Natural killer cell (primary cell): ENCODE measurements around the gene SLC35G1. TPM values are rescaled to one million over a fixed set of nuclear protein-coding genes. Genes with fewer than 3 reads are reported as not detected.

Experiments
- ATAC-seq, 3 donors: fragments of 150-1000 bp in 2 of 3; fragments of 200-7000 bp in 1 of 3; cut with Tn5 transposase; 1 replicate in 1 of 3; 2 replicates in 2 of 3; pipeline ENCODE4 v1.10.0; 2021; ENCODE audit warnings: mild to moderate bottlenecking in 2 of 3, moderate library complexity in 2 of 3
- DNase-seq, 2 donors: peaks; one replicate each; pipeline versions ENCODE4 v3.0.0 to v3.0.0-alpha.2; 2013 to 2021; ENCODE audit warnings: mixed read lengths in 1 of 2
- H3K27ac ChIP-seq: one replicate; pipeline ENCODE4 v1.5.1; 2013; ENCODE audit warnings: mild to moderate bottlenecking, low read length
- H3K27me3 ChIP-seq: one replicate; pipeline ENCODE4 v1.6.1; 2013; ENCODE audit warnings: low read length; ENCODE audit not compliant: control insufficient read depth, insufficient read depth
- H3K36me3 ChIP-seq: one replicate; pipeline ENCODE4 v1.6.1; 2013; ENCODE audit warnings: low read length; ENCODE audit not compliant: control insufficient read depth, insufficient read depth
- H3K4me1 ChIP-seq: one replicate; pipeline ENCODE4 v1.6.1; 2013; ENCODE audit warnings: low read length; ENCODE audit not compliant: control insufficient read depth, insufficient read depth
- H3K4me3 ChIP-seq: one replicate; pipeline ENCODE4 v1.5.1; 2013; ENCODE audit warnings: low read length
- H3K9me3 ChIP-seq: one replicate; pipeline ENCODE4 v1.6.1; 2013; ENCODE audit warnings: low read length; ENCODE audit not compliant: control insufficient read depth, insufficient read depth
- H3K27ac Mint-ChIP-seq, 2 donors: one replicate each; pipeline ENCODE4 v1.8.0; 2022; ENCODE audit warnings: mild to moderate bottlenecking in 2 of 2, mixed read lengths in 2 of 2, moderate library complexity in 1 of 2
- H3K27me3 Mint-ChIP-seq, 2 donors: one replicate each; pipeline ENCODE4 v1.8.0; 2022; ENCODE audit warnings: low read depth in 2 of 2, mixed read lengths in 2 of 2
- H3K36me3 Mint-ChIP-seq: one replicate; pipeline ENCODE4 v1.8.0; 2022; ENCODE audit warnings: mixed read lengths
- H3K4me1 Mint-ChIP-seq, 2 donors: one replicate each; pipeline ENCODE4 v1.8.0; 2022; ENCODE audit warnings: mixed read lengths in 2 of 2
- H3K4me3 Mint-ChIP-seq: one replicate; pipeline ENCODE4 v1.8.0; 2022; ENCODE audit warnings: mild to moderate bottlenecking, moderate library complexity, mixed read lengths
- H3K9me3 Mint-ChIP-seq, 2 donors: one replicate each; pipeline ENCODE4 v1.8.0; 2022; ENCODE audit warnings: mixed read lengths in 2 of 2
- WGBS: methylation state at CpG from one replicate; pipeline ENCODE4 v1.1.7; 2013; ENCODE audit warnings: missing lambda C conversion rate; ENCODE audit not compliant: insufficient coverage; 5-methylcytosine and 5-hydroxymethylcytosine counted together
- intact Hi-C: fragments of 100-400 bp; cut with micrococcal nuclease; formaldehyde crosslinking; loops from one replicate; pipeline ENCODE4 v1.14.2; 2022
- total RNA-seq, 4 donors: library from RNA; stranded (reverse); fragments of 120-200 nt in 1 of 4; gene quantifications; one replicate each; pipeline versions ENCODE4 v1.2.3 to v1.2.4, GENCODE V29; 2013 to 2022
- TF ChIP-seq, protein P1 (sequence below): fragments of 200-600 bp; IDR thresholded peaks from one replicate; pipeline ENCODE4 v1.8.0; 2022; ENCODE audit warnings: antibody characterized with exemption

SLC35G1 gene
- total RNA-seq, 3 donors from 2014 or later (not counting 1 experiment from before 2014, with no cell fraction given): 0.99 to 1.3 (median 1.1) TPM

- no peaks in the 10 kb centered on the region for H3K4me1 Mint-ChIP-seq
- intact Hi-C loops: no loop called here
Observed at GRCh38 chr10:93861825-93862224, 32.0 kb upstream of the SLC35G1 start.

DNA sequence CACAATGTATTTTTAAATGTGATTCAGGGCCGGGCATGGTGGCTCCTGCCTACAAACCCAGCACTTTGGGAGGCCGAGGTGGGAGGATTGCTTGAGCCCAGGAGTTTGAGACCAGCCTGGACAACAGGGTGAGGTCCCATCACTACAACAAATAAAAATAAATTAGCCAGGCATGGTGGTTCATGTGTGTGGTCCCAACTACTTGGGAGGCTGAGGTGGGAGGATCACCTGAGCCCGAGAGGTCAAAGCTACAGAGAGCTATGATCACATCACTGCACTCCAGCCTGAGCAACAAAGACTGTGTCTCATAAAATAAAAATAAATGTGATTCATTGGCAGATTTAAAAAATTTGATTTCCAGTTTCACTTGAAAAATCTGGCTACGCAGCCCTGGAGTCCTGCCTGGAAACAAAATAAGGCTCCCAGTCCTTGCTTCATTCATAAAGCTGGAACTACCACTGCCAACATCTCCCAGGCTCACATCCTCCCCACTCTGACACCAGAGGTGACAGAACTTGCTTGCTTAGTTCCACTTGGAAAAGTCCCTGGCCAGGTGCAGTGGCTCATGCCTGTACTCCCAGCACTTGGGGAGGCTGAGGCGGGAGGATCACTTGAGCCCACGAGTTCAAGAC is 27.9 kb upstream of the SLC35G1 start:
- Mint-ChIP-seq H3K27ac (no peak overlapping the region), H3K9me3 (no peaks in the 10 kb centered on the region), H3K36me3 (no peaks in the 10 kb centered on the region), H3K4me1 (no peaks in the 10 kb centered on the region), H3K27me3 (peaks cover 5 to 21% of the 10 kb centered on the region in 2 donors), H3K4me3 (no peak overlapping the region)
- no peak overlapping the region for H3K4me3 ChIP-seq
- no peaks in the 10 kb centered on the region for H3K36me3 ChIP-seq
- 87% methylated on average over 5 of the region's 6 CpGs for WGBS
- no peak overlapping the region for H3K27ac ChIP-seq
- DNase-seq: no peak
- no peaks in the 10 kb centered on the region for H3K27me3 ChIP-seq
- ATAC-seq: no peak
- intact Hi-C loops: no loop called here
- no peaks in the 10 kb centered on the region for H3K9me3 ChIP-seq
- TF ChIP-seq, protein P1, sequence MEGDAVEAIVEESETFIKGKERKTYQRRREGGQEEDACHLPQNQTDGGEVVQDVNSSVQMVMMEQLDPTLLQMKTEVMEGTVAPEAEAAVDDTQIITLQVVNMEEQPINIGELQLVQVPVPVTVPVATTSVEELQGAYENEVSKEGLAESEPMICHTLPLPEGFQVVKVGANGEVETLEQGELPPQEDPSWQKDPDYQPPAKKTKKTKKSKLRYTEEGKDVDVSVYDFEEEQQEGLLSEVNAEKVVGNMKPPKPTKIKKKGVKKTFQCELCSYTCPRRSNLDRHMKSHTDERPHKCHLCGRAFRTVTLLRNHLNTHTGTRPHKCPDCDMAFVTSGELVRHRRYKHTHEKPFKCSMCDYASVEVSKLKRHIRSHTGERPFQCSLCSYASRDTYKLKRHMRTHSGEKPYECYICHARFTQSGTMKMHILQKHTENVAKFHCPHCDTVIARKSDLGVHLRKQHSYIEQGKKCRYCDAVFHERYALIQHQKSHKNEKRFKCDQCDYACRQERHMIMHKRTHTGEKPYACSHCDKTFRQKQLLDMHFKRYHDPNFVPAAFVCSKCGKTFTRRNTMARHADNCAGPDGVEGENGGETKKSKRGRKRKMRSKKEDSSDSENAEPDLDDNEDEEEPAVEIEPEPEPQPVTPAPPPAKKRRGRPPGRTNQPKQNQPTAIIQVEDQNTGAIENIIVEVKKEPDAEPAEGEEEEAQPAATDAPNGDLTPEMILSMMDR: no peak
- no peaks in the 10 kb centered on the region for H3K4me1 ChIP-seq

More at GRCh38 chr10:93861825-93862224, 32.0 kb upstream of the SLC35G1 start:
- Mint-ChIP-seq H3K27me3 (peaks cover 3 to 5% of the 10 kb centered on the region in 2 donors), H3K36me3 (no peaks in the 10 kb centered on the region), H3K27ac (no peak overlapping the region), H3K9me3 (no peaks in the 10 kb centered on the region), H3K4me3 (no peak overlapping the region)
- no peak for ATAC-seq
- H3K9me3 ChIP-seq: no peaks in the 10 kb centered on the region
- no peak overlapping the region for H3K4me3 ChIP-seq
- H3K36me3 ChIP-seq: no peaks in the 10 kb centered on the region
- H3K4me1 ChIP-seq: no peaks in the 10 kb centered on the region
- TF ChIP-seq, protein P1: no peak
- 83% methylated on average over 2 of the region's 2 CpGs for WGBS
- no peak for DNase-seq
- H3K27me3 ChIP-seq: no peaks in the 10 kb centered on the region
- H3K27ac ChIP-seq: no peak overlapping the region

DNA sequence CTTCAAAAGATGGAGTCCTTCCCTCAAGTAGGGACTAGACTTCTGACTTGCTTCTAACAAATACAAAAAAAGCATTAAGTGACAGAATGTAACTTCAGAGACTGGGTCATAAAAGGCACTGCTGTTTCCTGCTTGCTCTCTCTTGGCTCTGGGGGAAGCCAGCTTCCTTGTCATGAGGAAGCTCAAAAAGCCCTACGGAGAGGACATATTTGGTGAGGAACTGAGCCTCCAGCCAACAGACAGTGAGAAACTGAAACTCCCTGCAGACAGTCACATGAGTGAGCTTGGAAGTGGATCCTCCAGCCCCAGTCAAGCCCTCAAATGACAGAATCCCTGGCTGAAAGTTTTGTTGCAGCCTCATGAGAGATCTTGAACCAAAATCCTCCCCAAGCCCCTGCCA is 26.3 kb upstream of the SLC35G1 start:
- H3K36me3 Mint-ChIP-seq: no peaks in the 10 kb centered on the region
- no peaks in the 10 kb centered on the region for H3K9me3 ChIP-seq
- H3K4me3 Mint-ChIP-seq: no peak overlapping the region
- DNase-seq (no peak), ATAC-seq (no peak)
- no peaks in the 10 kb centered on the region for H3K36me3 ChIP-seq
- no peaks in the 10 kb centered on the region for H3K4me1 ChIP-seq
- H3K9me3 Mint-ChIP-seq: no peaks in the 10 kb centered on the region
- no peaks in the 10 kb centered on the region for H3K27me3 ChIP-seq
- no peak overlapping the region for H3K27ac ChIP-seq
- H3K4me3 ChIP-seq: no peak overlapping the region
- 80% methylated on average over 1 of the region's 1 CpG for WGBS
- peaks cover 7 to 25% of the 10 kb centered on the region in 2 donors for H3K27me3 Mint-ChIP-seq
- no peaks in the 10 kb centered on the region for H3K4me1 Mint-ChIP-seq
- intact Hi-C loops: no loop called here
- no peak overlapping the region for H3K27ac Mint-ChIP-seq
- TF ChIP-seq, protein P1: no peak

DNA sequence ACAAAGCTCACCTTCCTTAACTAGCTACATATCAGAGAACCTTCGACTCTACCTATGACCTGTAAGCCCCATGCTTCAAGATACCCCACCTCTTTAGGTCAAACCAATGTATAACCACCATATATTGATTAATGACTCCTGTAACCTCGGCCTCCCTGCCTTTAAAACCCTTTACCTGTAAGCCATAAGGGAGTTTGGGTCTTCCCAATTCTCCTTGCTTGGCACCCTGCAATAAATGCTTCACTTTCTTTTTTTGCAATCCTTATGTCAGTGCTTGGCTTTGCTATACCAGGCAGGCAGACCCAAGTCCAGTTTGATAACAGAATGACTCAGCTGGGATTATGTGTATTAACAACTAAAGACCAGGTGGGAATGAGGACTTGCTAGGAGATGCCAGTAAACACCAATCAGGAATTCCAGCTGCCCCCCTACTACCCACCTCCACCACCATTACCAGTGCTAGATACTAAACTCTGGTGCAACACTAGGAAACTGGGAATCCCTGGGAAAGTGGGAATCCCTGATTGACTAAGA is 22.0 kb upstream of the SLC35G1 start:
- no peaks in the 10 kb centered on the region for H3K9me3 Mint-ChIP-seq

More for the DNA sequence above, 22.0 kb upstream of the SLC35G1 start:
- 66% methylated on average over 2 of the region's 2 CpGs for WGBS
- Mint-ChIP-seq H3K4me3 (no peak overlapping the region), H3K4me1 (no peaks in the 10 kb centered on the region), H3K27ac (no peak overlapping the region), H3K36me3 (no peaks in the 10 kb centered on the region), H3K27me3 (peaks cover 21 to 38% of the 10 kb centered on the region in 2 donors)
- TF ChIP-seq, protein P1: no peak
- no peak overlapping the region for H3K27ac ChIP-seq
- no peak for ATAC-seq
- no peaks in the 10 kb centered on the region for H3K4me1 ChIP-seq
- H3K36me3 ChIP-seq: no peaks in the 10 kb centered on the region
- H3K4me3 ChIP-seq: no peak overlapping the region
- no peaks in the 10 kb centered on the region for H3K9me3 ChIP-seq
- no peak for DNase-seq
- intact Hi-C loops: no loop called here
- no peaks in the 10 kb centered on the region for H3K27me3 ChIP-seq
